HepG2 (cell line): Measurements from ENCODE around the gene VAMP2. TPM values are rescaled to one million over a fixed set of nuclear protein-coding genes. Genes with fewer than 3 reads are reported as not detected.

Experiments
- AHDC1 ChIP-seq: sonication (generic); formaldehyde crosslinking; IDR thresholded peaks from 2 replicates; pipeline ENCODE4 v1.5.1; 2020; ENCODE audit warnings: mild to moderate bottlenecking, missing genetic modification reagents, borderline replicate concordance
- ATF3 ChIP-seq: sonication (generic); formaldehyde crosslinking; IDR thresholded peaks from 2 replicates; pipeline ENCODE4 v1.4.0; 2020; ENCODE audit warnings: missing genetic modification reagents
- BHLHE40 ChIP-seq: IDR thresholded peaks from 2 replicates; pipeline ENCODE4 v1.6.1; 2011; ENCODE audit warnings: low read length, improper control_type of control experiment
- BRF2 ChIP-seq: sonication (generic); formaldehyde crosslinking; IDR thresholded peaks from 2 replicates; pipeline ENCODE4 v1.8.1; 2022; ENCODE audit warnings: mild to moderate bottlenecking, missing genetic modification reagents
- CENPT ChIP-seq: sonication (generic); formaldehyde crosslinking; IDR thresholded peaks from 2 replicates; pipeline ENCODE4 v1.8.0; 2022; ENCODE audit warnings: low read depth, mild to moderate bottlenecking, moderate library complexity, missing genetic modification reagents
- GPN1 ChIP-seq: sonication (generic); formaldehyde crosslinking; IDR thresholded peaks from 2 replicates; pipeline ENCODE4 v1.5.1; 2020; ENCODE audit warnings: missing genetic modification reagents, borderline replicate concordance
- ONECUT2 ChIP-seq: sonication (generic); formaldehyde crosslinking; IDR thresholded peaks from 2 replicates; pipeline ENCODE4 v1.4.0; 2020; ENCODE audit warnings: missing genetic modification reagents
- ZBTB21 ChIP-seq: sonication (generic); formaldehyde crosslinking; IDR thresholded peaks from 2 replicates; pipeline ENCODE4 v1.4.0; 2020; ENCODE audit warnings: missing genetic modification reagents
- ZNF256 ChIP-seq: sonication (generic); formaldehyde crosslinking; conservative IDR thresholded peaks from 2 replicates; pipeline ENCODE4 v1.4.0; 2020; ENCODE audit warnings: missing genetic modification reagents
- ZNF562 ChIP-seq: sonication (generic); formaldehyde crosslinking; IDR thresholded peaks from 2 replicates; pipeline ENCODE4 v1.8.0; 2022; ENCODE audit warnings: missing genetic modification reagents, borderline replicate concordance
- ZNF567 ChIP-seq: sonication (generic); formaldehyde crosslinking; IDR thresholded peaks from 2 replicates; pipeline ENCODE4 v1.8.1; 2023; ENCODE audit warnings: mild to moderate bottlenecking, missing genetic modification reagents, borderline replicate concordance
- ZNF713 ChIP-seq: sonication (generic); formaldehyde crosslinking; IDR thresholded peaks from 2 replicates; pipeline ENCODE4 v1.4.0; 2020; ENCODE audit warnings: mild to moderate bottlenecking, missing genetic modification reagents
- ZNF75D ChIP-seq: sonication (generic); formaldehyde crosslinking; IDR thresholded peaks from 2 replicates; pipeline ENCODE4 v1.8.1; 2023; ENCODE audit warnings: missing genetic modification reagents, mild to moderate bottlenecking, borderline replicate concordance
- polyA plus RNA-seq, 8 experiments: library from polyadenylated mRNA; depleted of rRNA in 3 of 8; stranded (reverse) in 7 of 8; unstranded in 1 of 8; fragments of >200 nt; fragmentation: Illumina TruSeq in 4 of 8; extraction: Trizol in 4 of 8; gene quantifications; 2 replicates each; pipeline versions ENCODE4 v1.2.1 to v1.2.3, GENCODE V29; 2011 to 2016; ENCODE audit warnings: low read depth in 4 of 8, missing spikeins in 1 of 8, mixed read lengths in 1 of 8; ENCODE audit not compliant: insufficient read depth in 1 of 8
- total RNA-seq, 5 experiments: library from RNA; depleted of rRNA; stranded (reverse); fragments of >200 nt; fragmentation: Illumina TruSeq; extraction: Trizol; gene quantifications; 2 replicates each; pipeline ENCODE4 v1.2.3, GENCODE V29; 2016; ENCODE audit warnings: low read depth in 1 of 5
- TF ChIP-seq, protein P1 (sequence below): sonication (generic); formaldehyde crosslinking; IDR thresholded peaks from 2 replicates; pipeline ENCODE4 v1.4.0; 2020; ENCODE audit warnings: missing genetic modification reagents, mild to moderate bottlenecking, borderline replicate concordance
- TF ChIP-seq, protein P2 (sequence below): sonication (generic); formaldehyde crosslinking; IDR thresholded peaks from 2 replicates; pipeline ENCODE4 v1.4.0; 2020; ENCODE audit warnings: missing genetic modification reagents, mild to moderate bottlenecking, borderline replicate concordance

The VAMP2 gene
- total and polyA plus RNA-seq, 2 of the 13 experiments (the other 11 are each of a cell fraction or from before 2014, with no cell fraction given) = 3.9 to 17.2 TPM

GRCh38 chr17:8163978-8164814, 1.4 kb upstream of the VAMP2 start (continued):
- TF ChIP-seq ATF3 (CRISPR knock-in tag) (peak; percentile 21; the same call in 1 of the 2 replicates), ZBTB21 (no peak), ZNF567 (CRISPR knock-in tag) (no peak), ZNF256 (CRISPR knock-in tag) (no peak), CENPT (CRISPR knock-in tag) (no peak), AHDC1 (no peak), BRF2 (no peak), ONECUT2 (no peak), BHLHE40 (no peak), ZNF562 (no peak), ZNF75D (CRISPR knock-in tag) (no peak), ZNF713 (CRISPR knock-in tag) (no peak), GPN1 (no peak)
- TF ChIP-seq, protein P1, sequence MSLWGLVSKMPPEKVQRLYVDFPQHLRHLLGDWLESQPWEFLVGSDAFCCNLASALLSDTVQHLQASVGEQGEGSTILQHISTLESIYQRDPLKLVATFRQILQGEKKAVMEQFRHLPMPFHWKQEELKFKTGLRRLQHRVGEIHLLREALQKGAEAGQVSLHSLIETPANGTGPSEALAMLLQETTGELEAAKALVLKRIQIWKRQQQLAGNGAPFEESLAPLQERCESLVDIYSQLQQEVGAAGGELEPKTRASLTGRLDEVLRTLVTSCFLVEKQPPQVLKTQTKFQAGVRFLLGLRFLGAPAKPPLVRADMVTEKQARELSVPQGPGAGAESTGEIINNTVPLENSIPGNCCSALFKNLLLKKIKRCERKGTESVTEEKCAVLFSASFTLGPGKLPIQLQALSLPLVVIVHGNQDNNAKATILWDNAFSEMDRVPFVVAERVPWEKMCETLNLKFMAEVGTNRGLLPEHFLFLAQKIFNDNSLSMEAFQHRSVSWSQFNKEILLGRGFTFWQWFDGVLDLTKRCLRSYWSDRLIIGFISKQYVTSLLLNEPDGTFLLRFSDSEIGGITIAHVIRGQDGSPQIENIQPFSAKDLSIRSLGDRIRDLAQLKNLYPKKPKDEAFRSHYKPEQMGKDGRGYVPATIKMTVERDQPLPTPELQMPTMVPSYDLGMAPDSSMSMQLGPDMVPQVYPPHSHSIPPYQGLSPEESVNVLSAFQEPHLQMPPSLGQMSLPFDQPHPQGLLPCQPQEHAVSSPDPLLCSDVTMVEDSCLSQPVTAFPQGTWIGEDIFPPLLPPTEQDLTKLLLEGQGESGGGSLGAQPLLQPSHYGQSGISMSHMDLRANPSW = no peak
- TF ChIP-seq, protein P2, sequence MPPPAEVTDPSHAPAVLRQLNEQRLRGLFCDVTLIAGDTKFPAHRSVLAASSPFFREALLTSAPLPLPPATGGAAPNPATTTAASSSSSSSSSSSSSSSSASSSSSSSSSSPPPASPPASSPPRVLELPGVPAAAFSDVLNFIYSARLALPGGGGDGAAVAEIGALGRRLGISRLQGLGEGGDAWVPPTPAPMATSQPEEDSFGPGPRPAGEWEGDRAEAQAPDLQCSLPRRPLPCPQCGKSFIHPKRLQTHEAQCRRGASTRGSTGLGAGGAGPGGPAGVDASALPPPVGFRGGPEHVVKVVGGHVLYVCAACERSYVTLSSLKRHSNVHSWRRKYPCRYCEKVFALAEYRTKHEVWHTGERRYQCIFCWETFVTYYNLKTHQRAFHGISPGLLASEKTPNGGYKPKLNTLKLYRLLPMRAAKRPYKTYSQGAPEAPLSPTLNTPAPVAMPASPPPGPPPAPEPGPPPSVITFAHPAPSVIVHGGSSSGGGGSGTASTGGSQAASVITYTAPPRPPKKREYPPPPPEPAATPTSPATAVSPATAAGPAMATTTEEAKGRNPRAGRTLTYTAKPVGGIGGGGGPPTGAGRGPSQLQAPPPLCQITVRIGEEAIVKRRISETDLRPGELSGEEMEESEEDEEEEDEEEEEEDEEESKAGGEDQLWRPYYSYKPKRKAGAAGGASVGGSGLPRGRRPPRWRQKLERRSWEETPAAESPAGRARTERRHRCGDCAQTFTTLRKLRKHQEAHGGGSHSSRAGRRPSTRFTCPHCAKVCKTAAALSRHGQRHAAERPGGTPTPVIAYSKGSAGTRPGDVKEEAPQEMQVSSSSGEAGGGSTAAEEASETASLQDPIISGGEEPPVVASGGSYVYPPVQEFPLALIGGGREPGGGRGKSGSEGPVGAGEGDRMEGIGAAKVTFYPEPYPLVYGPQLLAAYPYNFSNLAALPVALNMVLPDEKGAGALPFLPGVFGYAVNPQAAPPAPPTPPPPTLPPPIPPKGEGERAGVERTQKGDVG (CRISPR knock-in tag) = no peak
